Suprapubic skin (tissue), 4 donors: ENCODE results near the gene HADHB. TPM values are rescaled to one million over a fixed set of nuclear protein-coding genes. Genes with fewer than 3 reads are reported as not detected.

Experiments used
- DNase-seq, 2 donors: peaks; one replicate each; pipeline ENCODE4 v3.0.0-alpha.2; 2019; ENCODE audit warnings: low spot score in 2 of 2
- H3K27ac ChIP-seq: fragments of 200-600 bp; sonication (generic); one replicate; pipeline ENCODE4 v1.5.1; 2019
- H3K27me3 ChIP-seq: fragments of 200-600 bp; sonication (generic); one replicate; pipeline ENCODE4 v1.5.1; 2019
- H3K36me3 ChIP-seq: fragments of 200-600 bp; sonication (generic); one replicate; pipeline ENCODE4 v1.5.1; 2019
- H3K4me1 ChIP-seq: fragments of 200-600 bp; sonication (generic); one replicate; pipeline ENCODE4 v1.5.1; 2019
- H3K4me3 ChIP-seq: fragments of 200-600 bp; sonication (generic); one replicate; pipeline ENCODE4 v1.5.1; 2019; ENCODE audit warnings: mild to moderate bottlenecking
- H3K9me3 ChIP-seq: fragments of 200-600 bp; sonication (generic); one replicate; pipeline ENCODE4 v1.5.1; 2019
- EP300 ChIP-seq: sonication (generic); formaldehyde crosslinking; IDR thresholded peaks from one replicate; pipeline ENCODE4 v1.6.1; 2017; ENCODE audit warnings: antibody characterized with exemption
- POLR2A ChIP-seq, 2 donors: fragments of 450-650 bp; IDR thresholded peaks; one replicate each; pipeline ENCODE4 v1.6.1; 2017; ENCODE audit warnings: antibody characterized with exemption in 2 of 2, mild to moderate bottlenecking in 2 of 2, moderate library complexity in 2 of 2
- POLR2AphosphoS5 ChIP-seq, 3 donors: sonication (generic); formaldehyde crosslinking; IDR thresholded peaks; one replicate each; pipeline ENCODE4 v1.6.1; 2017; ENCODE audit warnings: antibody characterized with exemption in 3 of 3
- whole genome bisulfite sequencing: methylation state at CpG from one replicate; pipeline ENCODE4 v1.1.5; 2018; 5-methylcytosine and 5-hydroxymethylcytosine counted together
- total RNA-seq, 4 donors: library from RNA; depleted of rRNA; stranded (reverse); fragments of >200 nt; gene quantifications; one replicate each; pipeline ENCODE4 v1.1.0, GENCODE V29; 2016
- TF ChIP-seq, protein P1 (sequence below), 2 donors: fragments of 200-600 bp in 1 of 2; fragments of 450-650 bp in 1 of 2; sonication (generic) in 1 of 2; IDR thresholded peaks; one replicate each; pipeline ENCODE4 v1.5.1; 2016 to 2019; ENCODE audit warnings: antibody characterized with exemption in 2 of 2, mild to moderate bottlenecking in 1 of 2, moderate library complexity in 1 of 2

Gene HADHB
- total RNA-seq, result 100 to 1,000 TPM in 3 of 4 donors, 10 to 100 TPM in 1; 94.7 to 223 (median 119) TPM

DNA sequence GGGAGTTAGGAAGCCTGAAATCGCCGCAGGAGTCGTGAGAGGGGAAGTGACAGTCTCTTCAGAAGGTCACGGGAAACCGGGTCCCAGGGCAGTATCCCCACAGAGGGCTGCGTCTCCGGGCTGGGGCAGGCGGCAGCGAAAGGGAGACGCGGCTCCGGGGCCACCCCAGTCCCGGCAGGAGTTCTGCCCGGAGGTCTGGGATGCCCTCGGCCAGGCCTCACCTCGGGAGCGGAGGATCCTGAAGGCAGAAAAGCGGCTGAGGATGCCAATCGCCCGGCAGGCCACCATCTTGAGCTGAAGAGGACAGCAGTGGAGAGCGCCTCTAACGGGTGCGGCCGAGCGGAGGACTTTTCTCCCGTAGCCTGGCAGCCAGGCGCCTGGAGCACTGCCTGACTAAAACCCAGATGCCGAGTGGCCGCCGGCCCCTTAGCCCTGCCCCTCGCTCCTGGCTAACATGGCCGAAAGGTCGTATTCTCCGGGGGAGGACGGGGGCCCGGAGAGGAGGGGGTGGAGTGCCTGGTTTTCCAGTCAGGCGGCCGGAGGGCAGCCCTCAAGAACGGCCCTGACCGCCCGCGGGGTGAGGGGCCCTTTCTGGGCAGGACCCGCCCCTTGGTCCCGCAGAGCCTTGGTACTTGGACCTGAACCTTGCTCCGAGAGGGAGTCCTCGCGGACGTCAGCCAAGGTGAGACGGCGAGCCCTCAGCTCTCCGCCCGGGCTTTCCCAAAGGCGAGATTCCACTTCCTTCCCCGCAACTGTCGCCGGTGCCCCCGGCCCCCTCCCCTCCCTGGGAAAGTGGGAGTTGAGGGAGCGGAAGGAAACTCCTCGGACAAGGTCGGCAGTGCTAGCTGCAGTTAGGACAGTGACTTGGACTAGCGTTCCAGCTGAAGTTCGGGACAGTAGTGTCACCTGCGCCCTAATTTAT, at the start of gene HADHB, which contains the start of gene HADHA:
TSS of gene HADHB (plus strand) at position 631 of the 922 bp plus-strand sequence. CDS start 9,316 bp downstream, outside the sequence.
TSS of gene HADHA (minus strand) at position 324 of the 922 bp plus-strand sequence. CDS start at position 288, 36 bp downstream.
- peak; percentile 94 to 95 for DNase-seq
- Histone ChIP-seq H3K4me3 (peak within 1 kb of the TSS; percentile 95), H3K36me3 (no peaks in the 10 kb centered on the region), H3K27me3 (no peaks in the 10 kb centered on the region), H3K27ac (peak within 1 kb of the TSS; percentile 99), H3K4me1 (peaks cover 59% of the 10 kb centered on the region), H3K9me3 (no peaks in the 10 kb centered on the region)
- TF ChIP-seq, protein P1, sequence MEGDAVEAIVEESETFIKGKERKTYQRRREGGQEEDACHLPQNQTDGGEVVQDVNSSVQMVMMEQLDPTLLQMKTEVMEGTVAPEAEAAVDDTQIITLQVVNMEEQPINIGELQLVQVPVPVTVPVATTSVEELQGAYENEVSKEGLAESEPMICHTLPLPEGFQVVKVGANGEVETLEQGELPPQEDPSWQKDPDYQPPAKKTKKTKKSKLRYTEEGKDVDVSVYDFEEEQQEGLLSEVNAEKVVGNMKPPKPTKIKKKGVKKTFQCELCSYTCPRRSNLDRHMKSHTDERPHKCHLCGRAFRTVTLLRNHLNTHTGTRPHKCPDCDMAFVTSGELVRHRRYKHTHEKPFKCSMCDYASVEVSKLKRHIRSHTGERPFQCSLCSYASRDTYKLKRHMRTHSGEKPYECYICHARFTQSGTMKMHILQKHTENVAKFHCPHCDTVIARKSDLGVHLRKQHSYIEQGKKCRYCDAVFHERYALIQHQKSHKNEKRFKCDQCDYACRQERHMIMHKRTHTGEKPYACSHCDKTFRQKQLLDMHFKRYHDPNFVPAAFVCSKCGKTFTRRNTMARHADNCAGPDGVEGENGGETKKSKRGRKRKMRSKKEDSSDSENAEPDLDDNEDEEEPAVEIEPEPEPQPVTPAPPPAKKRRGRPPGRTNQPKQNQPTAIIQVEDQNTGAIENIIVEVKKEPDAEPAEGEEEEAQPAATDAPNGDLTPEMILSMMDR (IDR thresholded peaks at IDR 0.05), result peak in 1 of 2 donors; percentile 14
- TF ChIP-seq EP300, result no peak
- TF ChIP-seq POLR2A (IDR thresholded peaks at IDR 0.05), result peak; percentile 23 to 72
- TF ChIP-seq POLR2AphosphoS5 (IDR thresholded peaks at IDR 0.05), result peak in 1 of 3 donors; percentile 61
- WGBS, result under 1% methylated on average over 26 of the region's 63 CpGs

DNA sequence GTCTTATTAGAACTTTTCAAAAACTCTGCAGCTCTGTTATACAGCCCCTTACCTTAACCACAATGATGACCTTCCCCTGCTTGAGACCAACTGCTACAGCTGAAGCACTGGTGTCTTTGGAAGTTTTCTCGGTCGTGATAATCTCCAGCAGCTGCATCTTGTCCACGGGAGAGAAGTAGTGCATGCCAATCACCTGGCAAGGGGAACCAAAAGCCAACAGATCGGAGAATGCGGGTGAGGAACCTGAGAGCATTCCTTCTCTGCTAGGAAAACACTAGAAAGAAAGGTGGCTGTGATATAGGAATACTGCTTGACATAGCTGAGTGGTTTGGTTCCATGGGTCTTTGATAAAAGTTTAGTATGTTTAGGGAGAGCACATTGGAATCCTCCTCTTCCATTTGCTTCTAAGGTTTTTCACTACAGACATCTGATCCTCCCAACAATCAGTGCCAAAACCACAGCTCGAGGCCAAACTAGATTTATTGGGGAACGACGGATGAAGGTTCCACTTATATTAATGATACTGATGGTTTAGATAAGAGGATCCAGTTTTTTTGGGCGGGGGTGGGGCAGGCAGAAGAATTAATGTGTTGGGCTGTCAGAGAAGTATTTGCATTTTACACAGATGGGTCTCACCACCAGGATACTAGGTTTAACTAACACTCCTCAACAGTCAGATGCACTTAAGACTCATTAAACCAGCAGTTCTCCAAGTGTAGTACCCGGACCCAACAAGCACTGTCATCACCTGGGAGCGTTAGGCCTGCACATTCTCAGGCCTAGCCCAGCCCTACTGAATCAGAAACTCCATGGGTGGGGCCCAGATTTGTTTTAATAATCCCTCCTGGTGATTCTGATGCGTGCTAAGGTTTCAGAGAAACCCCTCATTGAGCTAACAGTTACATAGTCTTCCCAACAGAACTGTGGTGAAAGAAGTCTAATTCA, 49.4 kb upstream of the HADHB start:
- no peak for DNase-seq
- peaks cover 8% of the 10 kb centered on the region for H3K4me1 ChIP-seq
- H3K27me3 ChIP-seq, result no peaks in the 10 kb centered on the region
- 43% methylated on average over 12 of the region's 12 CpGs for whole genome bisulfite sequencing
- TF ChIP-seq, protein P1 (IDR thresholded peaks at IDR 0.05), result no peak
- no peak for TF ChIP-seq POLR2AphosphoS5 (IDR thresholded peaks at IDR 0.05)
- TF ChIP-seq POLR2A (IDR thresholded peaks at IDR 0.05), result no peak
- TF ChIP-seq EP300, result no peak
- no peak overlapping the region for H3K4me3 ChIP-seq
- H3K36me3 ChIP-seq, result peaks cover 93% of the 10 kb centered on the region
- H3K9me3 ChIP-seq, result no peaks in the 10 kb centered on the region
- H3K27ac ChIP-seq, result no peak overlapping the region

DNA sequence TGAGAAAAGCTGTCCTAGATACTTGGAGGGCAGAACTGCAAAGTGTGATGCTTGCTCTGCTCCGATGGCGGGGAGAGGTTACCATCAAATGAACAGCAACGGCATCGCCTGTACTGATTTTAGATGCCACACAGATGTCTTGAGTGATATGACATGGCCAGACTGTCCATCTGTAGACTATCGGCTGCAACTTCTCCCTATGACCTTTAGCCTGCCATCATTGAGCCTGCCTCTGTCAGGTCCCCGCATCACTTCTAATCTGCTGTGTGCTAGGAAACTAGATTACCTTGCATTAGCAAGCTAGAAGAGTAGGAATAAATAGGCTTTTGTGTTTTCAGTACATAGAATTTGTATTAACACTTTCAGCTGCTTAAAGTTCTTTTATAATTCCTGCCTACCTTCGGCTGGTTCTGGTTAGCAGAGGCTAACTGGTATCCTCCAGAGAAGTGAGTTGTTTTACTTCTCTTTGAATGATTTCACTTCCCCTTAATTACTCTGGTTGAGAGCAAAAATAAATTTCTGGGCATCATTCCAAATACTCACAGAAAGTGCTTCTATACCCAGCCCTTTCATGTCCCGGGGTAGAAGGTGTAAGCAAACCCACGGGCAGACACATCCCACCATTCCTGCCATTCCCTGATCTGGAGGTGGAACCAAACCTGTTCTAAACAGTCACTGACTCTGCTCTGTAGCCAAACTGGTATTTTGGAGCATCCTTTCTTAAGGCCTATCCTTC, 47.9 kb upstream of the HADHB start:
- Histone ChIP-seq H3K4me3 (no peak overlapping the region), H3K9me3 (no peaks in the 10 kb centered on the region), H3K36me3 (peaks cover 90% of the 10 kb centered on the region), H3K27ac (no peak overlapping the region), H3K27me3 (no peaks in the 10 kb centered on the region), H3K4me1 (peaks cover 8% of the 10 kb centered on the region)
- no peak for DNase-seq
- 77% methylated on average over 9 of the region's 9 CpGs for WGBS
- no peak for TF ChIP-seq EP300
- no peak for TF ChIP-seq POLR2A (IDR thresholded peaks at IDR 0.05)
- TF ChIP-seq, protein P1 (IDR thresholded peaks at IDR 0.05), result no peak
- TF ChIP-seq POLR2AphosphoS5 (IDR thresholded peaks at IDR 0.05), result no peak

DNA sequence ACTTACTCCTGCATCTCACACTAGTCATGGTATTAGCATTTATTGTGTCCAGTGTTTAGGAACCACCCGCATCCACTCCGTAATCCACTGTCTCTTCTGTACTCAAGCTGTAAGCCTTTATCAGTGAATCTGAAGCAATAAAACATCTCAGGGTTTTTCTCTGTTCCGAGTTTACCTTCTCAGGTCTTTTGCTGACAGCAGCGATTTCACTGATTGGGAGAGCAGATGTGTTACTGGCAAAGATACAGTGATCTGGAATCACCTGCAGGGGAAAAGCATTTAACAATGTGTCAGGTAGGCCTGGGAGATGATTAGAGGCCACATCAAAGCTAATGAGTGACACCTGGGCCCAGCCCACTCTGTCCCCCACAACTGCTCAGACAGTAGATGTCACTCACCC, 47.2 kb upstream of the HADHB start:
- Histone ChIP-seq H3K4me1 (peaks cover 8% of the 10 kb centered on the region), H3K36me3 (peaks cover 89% of the 10 kb centered on the region), H3K9me3 (no peaks in the 10 kb centered on the region), H3K27ac (no peak overlapping the region), H3K27me3 (no peaks in the 10 kb centered on the region), H3K4me3 (no peak overlapping the region)
- DNase-seq, result no peak
- 56% methylated on average over 4 of the region's 4 CpGs for WGBS
- TF ChIP-seq POLR2AphosphoS5 (IDR thresholded peaks at IDR 0.05) (no peak), EP300 (no peak), POLR2A (IDR thresholded peaks at IDR 0.05) (no peak)
- TF ChIP-seq, protein P1 (IDR thresholded peaks at IDR 0.05), result no peak
